Measurements from ENCODE around the gene UST. TPM values are rescaled to one million over a fixed set of nuclear protein-coding genes. Genes with fewer than 3 reads are reported as not detected.

Gene UST
- total and polyA plus RNA-seq, 2 of the 8 experiments (the other 6 are each of a cell fraction or from before 2014, with no cell fraction given): 13.5 to 34.5 TPM

DNA sequence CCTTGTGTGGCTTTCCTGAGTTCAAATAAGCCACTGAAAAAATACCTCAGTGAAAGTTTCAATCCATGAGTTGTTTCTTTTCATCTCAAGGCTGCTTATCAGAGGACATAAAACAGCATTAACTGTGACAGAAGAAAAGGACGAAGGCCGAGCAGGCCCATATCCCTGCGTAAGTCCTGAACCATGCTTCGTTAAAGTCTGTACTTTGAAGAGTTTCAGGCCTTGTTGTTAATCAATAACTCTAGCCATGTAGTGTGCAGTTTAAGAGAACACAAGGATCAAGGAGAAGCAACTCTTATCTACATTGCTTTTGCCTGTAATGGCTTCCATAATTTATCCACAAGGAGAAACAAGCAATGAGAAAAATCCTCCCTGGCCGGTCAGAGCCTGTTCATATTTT is 165.4 kb downstream of the UST start (continued):
- TF ChIP-seq SP1 (IDR thresholded peaks at IDR 0.05; ENCODE audit: low read depth, low read length) (no peak), SP2 (IDR thresholded peaks at IDR 0.05; ENCODE audit: low read length) (no peak), KDM5A (IDR thresholded peaks at IDR 0.05; ENCODE audit: low read length) (no peak), CBX5 (IDR thresholded peaks at IDR 0.05; ENCODE audit: low read depth, low read length) (no peak), NRF1 (IDR thresholded peaks at IDR 0.05; ENCODE audit: low read depth, low read length) (no peak)

Measured in H1 (cell line).